Measurements from ENCODE around the gene WDR81.

DNA sequence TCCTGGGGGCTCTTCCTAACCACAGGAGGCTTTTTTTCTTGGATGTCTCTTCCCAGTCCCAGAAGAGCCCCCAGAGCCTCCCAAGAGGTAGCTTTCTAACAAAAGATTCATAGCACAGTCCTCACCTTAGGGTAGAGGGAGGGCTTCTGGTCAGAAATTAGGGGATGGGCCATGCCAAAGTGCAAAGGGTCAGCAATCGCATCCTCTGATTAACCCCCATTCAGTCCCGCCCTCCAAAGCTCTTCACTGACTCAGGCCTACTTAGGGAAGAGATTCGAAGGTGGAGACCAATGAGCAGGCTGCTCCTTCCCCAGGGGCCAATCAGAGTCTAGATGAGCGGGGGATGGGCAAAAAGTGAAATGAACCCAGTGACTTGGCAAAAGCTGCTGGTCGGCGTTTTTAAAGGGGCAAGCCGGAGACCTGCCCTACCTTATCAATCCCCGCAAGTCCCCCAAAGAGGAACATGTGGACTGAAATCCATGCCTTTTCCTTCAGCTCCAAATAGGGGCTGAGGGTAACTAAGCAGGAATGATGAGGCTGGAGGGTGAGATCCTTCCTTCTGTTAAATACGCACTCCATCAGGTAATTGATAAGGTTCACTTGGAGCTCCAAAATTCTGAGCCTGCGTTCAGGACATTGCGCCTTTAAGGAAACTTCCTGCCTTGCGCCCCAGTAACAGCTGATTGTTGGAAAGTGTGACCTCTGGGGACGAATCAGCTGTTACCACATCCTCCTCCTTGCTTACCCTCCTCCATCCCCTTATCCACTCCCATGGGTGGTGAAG, 7.4 kb upstream of the WDR81 start:
- TF ChIP-seq, protein P1, sequence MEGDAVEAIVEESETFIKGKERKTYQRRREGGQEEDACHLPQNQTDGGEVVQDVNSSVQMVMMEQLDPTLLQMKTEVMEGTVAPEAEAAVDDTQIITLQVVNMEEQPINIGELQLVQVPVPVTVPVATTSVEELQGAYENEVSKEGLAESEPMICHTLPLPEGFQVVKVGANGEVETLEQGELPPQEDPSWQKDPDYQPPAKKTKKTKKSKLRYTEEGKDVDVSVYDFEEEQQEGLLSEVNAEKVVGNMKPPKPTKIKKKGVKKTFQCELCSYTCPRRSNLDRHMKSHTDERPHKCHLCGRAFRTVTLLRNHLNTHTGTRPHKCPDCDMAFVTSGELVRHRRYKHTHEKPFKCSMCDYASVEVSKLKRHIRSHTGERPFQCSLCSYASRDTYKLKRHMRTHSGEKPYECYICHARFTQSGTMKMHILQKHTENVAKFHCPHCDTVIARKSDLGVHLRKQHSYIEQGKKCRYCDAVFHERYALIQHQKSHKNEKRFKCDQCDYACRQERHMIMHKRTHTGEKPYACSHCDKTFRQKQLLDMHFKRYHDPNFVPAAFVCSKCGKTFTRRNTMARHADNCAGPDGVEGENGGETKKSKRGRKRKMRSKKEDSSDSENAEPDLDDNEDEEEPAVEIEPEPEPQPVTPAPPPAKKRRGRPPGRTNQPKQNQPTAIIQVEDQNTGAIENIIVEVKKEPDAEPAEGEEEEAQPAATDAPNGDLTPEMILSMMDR (conservative IDR thresholded peaks at IDR 0.05; ENCODE audit: low read length): no peak
- TF ChIP-seq EZH2phosphoT487 (IDR thresholded peaks at IDR 0.05; ENCODE audit: borderline replicate concordance, low read depth, low read length): no peak

Data from OCI-LY7 (cell line).